Stimulated activated CD8-positive, alpha-beta memory T cell treated with anti-CD3 and anti-CD28 coated beads, Interleukin-2, amount 100 ng/mL, for 1 hour (primary cell): ENCODE results near the gene TAF1L.

Source experiments
- DNase-seq, 2 donors: peaks; one replicate each; pipeline ENCODE4 v3.0.0-alpha.2; 2020; ENCODE audit warnings: low read depth in 2 of 2

TAF1L gene

GRCh38 chr9:32590898-32591297 lies 44.6 kb downstream of the TAF1L start:
- no peak for DNase-seq

- no peak for DNase-seq
Observed at GRCh38 chr9:32590476-32590875, 45.0 kb downstream of the TAF1L start.

- no peak for DNase-seq
Observed at GRCh38 chr9:32589083-32589723, 46.3 kb downstream of the TAF1L start.

GRCh38 chr9:32587901-32588300 lies 47.6 kb downstream of the TAF1L start:
- DNase-seq = no peak

GRCh38 chr9:32584784-32585183 lies 50.7 kb downstream of the TAF1L start:
- DNase-seq = no peak

GRCh38 chr9:32581512-32582143 lies 53.8 kb downstream of the TAF1L start:
- DNase-seq = no peak

- DNase-seq = no peak
Observed at GRCh38 chr9:32580631-32581300, 54.7 kb downstream of the TAF1L start.

- peak; percentile 61 to 66 for DNase-seq
Observed at GRCh38 chr9:32579706-32580331, 55.6 kb downstream of the TAF1L start.
